Esophagus squamous epithelium (tissue), 5 donors: ENCODE data around the gene NPAS1. TPM values are rescaled to one million over a fixed set of nuclear protein-coding genes. Genes with fewer than 3 reads are reported as not detected.

ENCODE experiments used
- DNase-seq: peaks from one replicate; lab custom pipeline; 2025; lab: John Stamatoyannopoulos, UW
- H3K27ac ChIP-seq, 4 donors: fragments of 200-600 bp; sonication (generic); one replicate each; pipeline ENCODE4 v1.5.1; 2016 to 2019; ENCODE audit warnings: mild to moderate bottlenecking in 1 of 4
- H3K27me3 ChIP-seq, 4 donors: fragments of 200-600 bp; sonication (generic); 1 replicate in 3 of 4; 2 replicates in 1 of 4; pipeline versions ENCODE4 v1.5.1 to v1.6.0; 2017 to 2021; ENCODE audit warnings: antibody characterized with exemption in 1 of 4
- H3K36me3 ChIP-seq, 3 donors: fragments of 200-600 bp; sonication (generic); one replicate each; pipeline ENCODE4 v1.5.1; 2016 to 2019
- H3K4me1 ChIP-seq, 3 donors: fragments of 200-600 bp; sonication (generic); one replicate each; pipeline ENCODE4 v1.5.1; 2017 to 2019
- H3K4me3 ChIP-seq, 4 donors: fragments of 200-600 bp; sonication (generic); 1 replicate in 3 of 4; 2 replicates in 1 of 4; pipeline ENCODE4 v1.5.1; 2016 to 2019; ENCODE audit warnings: mild to moderate bottlenecking in 2 of 4, moderate library complexity in 1 of 4
- H3K9me3 ChIP-seq, 3 donors: fragments of 200-600 bp; sonication (generic); one replicate each; pipeline ENCODE4 v1.5.1; 2016 to 2019
- POLR2A ChIP-seq, 4 donors: fragments of 450-650 bp; IDR thresholded peaks; one replicate each; pipeline ENCODE4 v1.6.1; 2017; ENCODE audit warnings: antibody characterized with exemption in 4 of 4, mild to moderate bottlenecking in 4 of 4, moderate library complexity in 3 of 4
- WGBS, 2 donors: methylation state at CpG; one replicate each; pipeline ENCODE4 v1.1.5; 2018; 5-methylcytosine and 5-hydroxymethylcytosine counted together
- intact Hi-C: fragments of 100-400 bp; cut with DNase I; formaldehyde crosslinking; loops from one replicate; pipeline ENCODE4 v1.15.0; 2022
- total RNA-seq, 4 donors: library from RNA; depleted of rRNA; stranded (reverse); fragments of >200 nt; gene quantifications; one replicate each; pipeline ENCODE4 v1.1.0, GENCODE V29; 2016
- TF ChIP-seq, protein P1 (sequence below), 6 experiments: fragments of 450-650 bp in 4 of 6; fragments of 200-600 bp in 2 of 6; sonication (generic) in 2 of 6; IDR thresholded peaks; one replicate each; pipeline ENCODE4 v1.5.1; 2016 to 2019; ENCODE audit warnings: antibody characterized with exemption in 6 of 6, mild to moderate bottlenecking in 4 of 6, moderate library complexity in 4 of 6
- donor health status: DM: yes; HTN: yes; CAD: no.

Gene NPAS1
- total RNA-seq, 4 donors from 2014 or later: 0.18 to 4.3 (median 1.1) TPM; not detected in 1

DNA sequence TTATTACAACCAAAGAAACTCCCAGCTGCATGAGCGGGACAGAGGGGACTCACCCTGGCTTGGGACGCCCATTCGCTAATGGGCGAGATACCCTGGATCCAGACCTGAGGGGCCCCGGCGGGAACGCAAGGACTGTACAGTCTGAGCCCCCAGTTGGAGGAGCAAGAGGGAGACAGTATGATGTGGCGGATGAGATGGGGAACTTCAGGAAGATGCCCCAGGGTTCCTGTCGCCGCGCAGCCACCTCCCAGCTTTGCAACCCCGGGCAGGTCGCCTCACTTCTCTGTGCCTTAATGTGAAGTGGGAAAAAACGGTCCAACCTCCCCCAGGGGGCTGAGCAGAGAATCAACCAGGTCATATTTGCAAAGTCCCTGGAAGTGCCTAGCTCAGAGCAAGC, 2.5 kb downstream of the NPAS1 start:
- WGBS, 2 donors: 23 to 36% methylated on average over 14 of the region's 14 CpGs
- peaks cover 29 to 84% (median 37%) of the 10 kb centered on the region in 4 donors for H3K27me3 ChIP-seq
- intact Hi-C loops: no loop called here

DNA sequence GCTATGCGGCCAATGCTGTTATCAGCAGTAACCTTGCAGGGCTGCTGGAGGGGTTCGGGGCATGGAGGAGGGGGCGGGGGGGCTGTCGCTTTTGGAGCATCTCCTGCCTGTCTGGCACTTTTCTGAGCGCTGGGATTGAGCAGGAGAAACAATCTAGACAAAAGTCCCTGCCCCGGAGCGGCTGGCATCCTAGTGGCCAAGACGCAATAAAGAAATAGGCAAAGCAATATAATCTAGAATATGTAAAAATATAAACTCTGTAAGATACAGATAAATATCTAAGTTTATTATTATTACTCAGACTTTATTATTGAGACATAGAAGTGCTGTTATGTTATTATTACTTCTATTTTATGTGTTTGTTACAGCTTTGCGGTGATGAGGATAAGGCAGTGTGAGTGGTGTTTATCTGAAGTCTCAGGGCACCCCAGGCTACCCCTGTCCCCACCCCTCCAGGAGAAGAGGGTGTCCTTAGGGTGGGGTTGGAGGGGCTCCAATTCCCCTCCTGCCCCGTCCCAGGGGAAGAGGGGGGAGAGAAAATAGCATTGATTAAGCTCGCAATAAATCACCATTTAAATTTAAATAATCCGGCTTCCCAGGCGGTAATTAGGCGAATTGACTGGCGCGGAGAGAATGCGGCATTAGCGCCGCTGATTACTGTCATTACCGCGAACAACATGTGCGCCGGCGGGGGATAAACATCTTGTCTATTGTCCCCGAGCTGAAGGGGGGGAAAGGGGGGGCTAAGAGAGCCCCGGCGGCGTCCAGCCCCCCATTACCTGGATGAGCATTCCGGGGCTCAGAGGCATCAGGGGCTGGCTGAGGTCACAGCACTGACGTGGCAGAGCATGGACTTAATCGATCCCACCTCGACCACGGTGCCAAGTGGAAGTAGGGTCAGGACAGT, 3.2 kb downstream of the NPAS1 start:
- Histone ChIP-seq H3K4me3 (no peak overlapping the region), H3K27me3 (peaks cover 29 to 89% (median 38%) of the 10 kb centered on the region in 4 donors), H3K4me1 (peaks cover 23 to 42% (median 25%) of the 10 kb centered on the region in 3 donors), H3K9me3 (no peaks in the 10 kb centered on the region), H3K36me3 (no peaks in the 10 kb centered on the region), H3K27ac (no peak overlapping the region)
- no peak for DNase-seq
- 4 to 7% methylated on average over 21 to 26 of the region's 33 CpGs for WGBS, 2 donors
- no peak for TF ChIP-seq POLR2A (IDR thresholded peaks at IDR 0.05)
- TF ChIP-seq, protein P1, sequence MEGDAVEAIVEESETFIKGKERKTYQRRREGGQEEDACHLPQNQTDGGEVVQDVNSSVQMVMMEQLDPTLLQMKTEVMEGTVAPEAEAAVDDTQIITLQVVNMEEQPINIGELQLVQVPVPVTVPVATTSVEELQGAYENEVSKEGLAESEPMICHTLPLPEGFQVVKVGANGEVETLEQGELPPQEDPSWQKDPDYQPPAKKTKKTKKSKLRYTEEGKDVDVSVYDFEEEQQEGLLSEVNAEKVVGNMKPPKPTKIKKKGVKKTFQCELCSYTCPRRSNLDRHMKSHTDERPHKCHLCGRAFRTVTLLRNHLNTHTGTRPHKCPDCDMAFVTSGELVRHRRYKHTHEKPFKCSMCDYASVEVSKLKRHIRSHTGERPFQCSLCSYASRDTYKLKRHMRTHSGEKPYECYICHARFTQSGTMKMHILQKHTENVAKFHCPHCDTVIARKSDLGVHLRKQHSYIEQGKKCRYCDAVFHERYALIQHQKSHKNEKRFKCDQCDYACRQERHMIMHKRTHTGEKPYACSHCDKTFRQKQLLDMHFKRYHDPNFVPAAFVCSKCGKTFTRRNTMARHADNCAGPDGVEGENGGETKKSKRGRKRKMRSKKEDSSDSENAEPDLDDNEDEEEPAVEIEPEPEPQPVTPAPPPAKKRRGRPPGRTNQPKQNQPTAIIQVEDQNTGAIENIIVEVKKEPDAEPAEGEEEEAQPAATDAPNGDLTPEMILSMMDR (IDR thresholded peaks at IDR 0.05): no peak
- intact Hi-C loops: no loop called here

More for the DNA sequence above, 2.5 kb downstream of the NPAS1 start:
- Histone ChIP-seq H3K27ac (no peak overlapping the region), H3K36me3 (no peaks in the 10 kb centered on the region), H3K9me3 (no peaks in the 10 kb centered on the region), H3K4me3 (no peak overlapping the region), H3K4me1 (peaks cover 23 to 42% (median 25%) of the 10 kb centered on the region in 3 donors)
- TF ChIP-seq POLR2A (IDR thresholded peaks at IDR 0.05): no peak
- TF ChIP-seq, protein P1 (IDR thresholded peaks at IDR 0.05): no peak
- DNase-seq: no peak

DNA sequence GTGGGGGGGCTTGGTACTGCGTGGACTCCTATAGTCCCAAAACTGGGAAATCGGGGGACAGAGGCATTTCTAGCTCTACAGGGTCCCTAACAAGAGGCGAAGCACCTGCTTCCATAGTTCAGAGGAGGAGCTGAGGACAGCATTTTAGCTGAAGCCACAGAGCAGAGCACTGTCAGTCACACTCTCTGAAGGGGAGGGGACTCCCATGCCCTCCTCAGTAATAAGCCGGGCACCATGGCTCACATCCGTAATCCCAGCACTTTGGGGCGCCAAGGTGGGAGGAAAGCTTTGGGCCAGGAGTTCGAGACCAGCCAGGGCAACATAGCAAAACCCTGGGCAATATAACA, 3.8 kb downstream of the NPAS1 start:
- intact Hi-C loops: no loop called here
- Histone ChIP-seq H3K27ac (no peak overlapping the region), H3K9me3 (no peaks in the 10 kb centered on the region), H3K4me3 (no peak overlapping the region), H3K4me1 (peaks cover 23 to 42% (median 25%) of the 10 kb centered on the region in 3 donors), H3K36me3 (no peaks in the 10 kb centered on the region), H3K27me3 (peaks cover 29 to 95% (median 41%) of the 10 kb centered on the region in 4 donors)
- TF ChIP-seq, protein P1 (IDR thresholded peaks at IDR 0.05): no peak
- TF ChIP-seq POLR2A (IDR thresholded peaks at IDR 0.05): no peak
- no peak for DNase-seq
- 33 to 40% methylated on average over 1 to 5 of the region's 7 CpGs for WGBS, 2 donors

DNA sequence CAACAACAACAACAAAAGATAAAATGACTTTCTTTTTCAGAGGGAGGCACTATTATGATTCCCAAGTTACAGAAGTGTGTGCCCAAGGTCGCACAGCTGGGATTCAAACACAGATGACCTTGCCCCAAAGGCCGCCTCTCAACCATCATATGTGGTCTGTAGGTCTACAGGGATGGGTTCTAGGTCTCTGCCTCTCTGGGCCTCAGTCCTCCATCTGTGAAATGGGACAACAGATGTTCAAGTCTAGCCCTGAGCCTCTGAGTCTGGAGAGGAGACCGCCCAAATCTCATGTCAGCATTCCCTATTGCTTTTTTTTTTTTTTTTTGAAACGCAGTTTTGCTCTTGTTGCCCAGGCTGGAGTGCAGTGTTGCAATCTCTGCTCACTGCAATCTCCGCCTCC, 4.9 kb downstream of the NPAS1 start:
- DNase-seq: no peak
- H3K27ac ChIP-seq: no peak overlapping the region
- WGBS, 2 donors: 73 to 80% methylated on average over 5 of the region's 5 CpGs
- peaks cover 23 to 39% (median 23%) of the 10 kb centered on the region in 3 donors for H3K4me1 ChIP-seq
- intact Hi-C loops: no loop called here
- H3K27me3 ChIP-seq: peaks cover 29 to 99% (median 43%) of the 10 kb centered on the region in 4 donors
- no peaks in the 10 kb centered on the region for H3K36me3 ChIP-seq
- no peaks in the 10 kb centered on the region for H3K9me3 ChIP-seq
- TF ChIP-seq POLR2A (IDR thresholded peaks at IDR 0.05): no peak
- TF ChIP-seq, protein P1 (IDR thresholded peaks at IDR 0.05): no peak
- no peak overlapping the region for H3K4me3 ChIP-seq

DNA sequence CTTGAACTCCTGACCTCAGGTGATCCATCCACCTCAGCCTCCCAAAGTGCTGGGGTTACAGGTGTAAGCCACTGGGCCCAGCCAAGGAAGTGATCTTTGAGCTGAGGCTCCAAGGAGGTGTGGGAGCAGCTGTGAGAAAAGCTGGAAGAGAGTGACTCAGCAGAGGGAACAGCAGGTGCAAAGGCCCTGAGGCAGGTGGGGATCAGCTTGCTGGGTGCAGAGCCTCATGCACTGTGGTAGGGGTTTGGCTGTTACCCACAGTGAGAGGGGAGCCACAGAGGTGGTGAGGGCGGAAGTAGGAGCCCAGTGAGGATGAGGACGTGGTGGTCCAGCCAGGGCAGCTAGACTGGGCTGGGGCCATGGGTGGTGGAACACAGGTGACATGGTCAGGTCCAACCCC, 6.5 kb downstream of the NPAS1 start:
- 63 to 92% methylated on average over 2 of the region's 2 CpGs for WGBS, 2 donors
- TF ChIP-seq, protein P1 (IDR thresholded peaks at IDR 0.05): no peak
- no peak for TF ChIP-seq POLR2A (IDR thresholded peaks at IDR 0.05)
- H3K4me1 ChIP-seq: peaks cover 6 to 22% (median 12%) of the 10 kb centered on the region in 3 donors
- H3K27me3 ChIP-seq: peaks cover 17 to 95% (median 36%) of the 10 kb centered on the region in 4 donors
- H3K4me3 ChIP-seq: no peak overlapping the region
- intact Hi-C loops: no loop called here
- no peak overlapping the region for H3K27ac ChIP-seq
- no peaks in the 10 kb centered on the region for H3K9me3 ChIP-seq
- no peaks in the 10 kb centered on the region for H3K36me3 ChIP-seq
- DNase-seq: no peak
